PC-9 (cell line): Measurements from ENCODE around the gene DLG4. TPM values are rescaled to one million over a fixed set of nuclear protein-coding genes. Genes with fewer than 3 reads are reported as not detected.
"Not testable (repeated sequence)": the region's sequence is repeated elsewhere in the genome, so short reads cannot be mapped to it uniquely, and the experiment has no call there.

Source experiments
- BruUV-seq: library from RNA; stranded (reverse); fragments of 400-500 nt; replicated peaks from 2 replicates; lab custom pipeline; 2021; lab: Mats Ljungman, UMichigan
- CTCF ChIA-PET: fragments of 300-600 bp; sonication (Branson Sonifier 250); formaldehyde crosslinking; loops from one replicate; lab custom pipeline; 2022; ENCODE audit warnings: antibody characterized with exemption; lab: Charles Lee
- POLR2A ChIA-PET: fragments of 300-600 bp; sonication (Branson Sonifier 250); formaldehyde crosslinking; loops from one replicate; lab custom pipeline; 2022; ENCODE audit warnings: antibody characterized with exemption; ENCODE audit not compliant: unreplicated experiment; lab: Charles Lee
- DNase-seq, 2 experiments: peaks; one replicate each; pipeline versions ENCODE4 v3.0.0 to v3.0.0-alpha.2; 2015 to 2022; ENCODE audit warnings: mixed read lengths in 1 of 2
- H2AFZ ChIP-seq: fragments of 200-600 bp; sonication (generic); 2 replicates; pipeline ENCODE4 v1.8.1; 2017; ENCODE audit warnings: antibody characterized with exemption
- H3F3A ChIP-seq: fragments of 200-600 bp; sonication (generic); 2 replicates; pipeline ENCODE4 v1.8.1; 2017; ENCODE audit warnings: antibody characterized with exemption, mild to moderate bottlenecking, low read depth; ENCODE audit not compliant: insufficient read depth
- H3K27ac ChIP-seq: fragments of 200-600 bp; sonication (generic); 2 replicates; pipeline ENCODE4 v1.6.1; 2016; ENCODE audit warnings: mixed run types
- H3K27me3 ChIP-seq: fragments of 200-600 bp; sonication (generic); 2 replicates; pipeline ENCODE4 v1.6.1; 2016; ENCODE audit warnings: low read depth, mixed run types; ENCODE audit not compliant: insufficient read depth
- H3K36me3 ChIP-seq: fragments of 200-600 bp; sonication (generic); 2 replicates; pipeline ENCODE4 v1.6.1; 2016; ENCODE audit warnings: low read depth, mixed run types
- H3K4me1 ChIP-seq: fragments of 200-600 bp; sonication (generic); replicated peaks from 2 replicates; pipeline ENCODE4 v1.6.1; 2016; ENCODE audit warnings: mixed run types; ENCODE audit not compliant: insufficient read depth
- H3K4me2 ChIP-seq: fragments of 200-600 bp; sonication (generic); 2 replicates; pipeline ENCODE4 v1.6.1; 2017; ENCODE audit warnings: mixed run types
- H3K4me3 ChIP-seq: fragments of 200-600 bp; sonication (generic); 2 replicates; pipeline ENCODE4 v1.6.1; 2016; ENCODE audit warnings: mixed run types
- H3K79me2 ChIP-seq: fragments of 200-600 bp; sonication (generic); 2 replicates; pipeline ENCODE4 v1.6.1; 2017; ENCODE audit warnings: low read depth, mixed run types
- H3K9me2 ChIP-seq: fragments of 200-600 bp; sonication (generic); 2 replicates; pipeline ENCODE4 v1.8.1; 2017; ENCODE audit warnings: mild to moderate bottlenecking; ENCODE audit not compliant: insufficient read depth
- H3K9me3 ChIP-seq: fragments of 200-600 bp; sonication (generic); 2 replicates; pipeline ENCODE4 v1.8.1; 2016; ENCODE audit warnings: low read depth; ENCODE audit not compliant: insufficient read depth
- H4K20me1 ChIP-seq: fragments of 200-600 bp; sonication (generic); 2 replicates; pipeline ENCODE4 v1.8.1; 2017; ENCODE audit not compliant: insufficient read depth
- EZH2 ChIP-seq: fragments of 200-600 bp; sonication (generic); IDR thresholded peaks from 2 replicates; pipeline ENCODE4 v1.8.0; 2017; ENCODE audit warnings: antibody characterized with exemption, low read depth
- intact Hi-C: fragments of 100-400 bp; cut with micrococcal nuclease; formaldehyde crosslinking; loops from one replicate; pipeline ENCODE4 v1.10.0; 2022; ENCODE audit not compliant: unreplicated experiment
- total RNA-seq: library from RNA; stranded (reverse); gene quantifications from 2 replicates; pipeline ENCODE4 v1.2.3, GENCODE V29; 2021
- TF ChIP-seq, protein P1 (sequence below): fragments of 200-600 bp; sonication (generic); conservative IDR thresholded peaks from 2 replicates; pipeline ENCODE4 v1.6.1; 2017; ENCODE audit warnings: mixed run types, antibody characterized with exemption, mild to moderate bottlenecking, moderate library complexity

Gene DLG4
- total RNA-seq, 1 experiment from 2014 or later, result 32.8 TPM

DNA sequence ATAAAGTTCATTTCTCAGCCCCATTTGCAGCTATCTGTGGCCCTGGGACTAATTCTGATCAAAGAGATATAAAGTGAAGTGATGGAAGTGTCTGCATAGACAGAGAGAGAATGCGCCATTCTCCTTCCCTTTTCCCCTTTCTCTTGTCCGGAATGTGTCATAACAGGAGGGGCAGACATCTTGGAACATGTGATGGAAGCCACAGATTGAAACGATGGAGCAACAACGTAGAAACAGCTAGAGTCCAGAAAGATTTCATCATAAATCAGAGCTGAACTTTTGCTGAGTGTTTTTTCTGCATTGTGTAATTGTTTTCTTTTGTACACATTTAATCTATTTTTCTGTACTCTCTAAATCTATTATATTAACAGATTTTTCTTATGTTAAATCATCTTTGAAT is 51.8 kb downstream of the DLG4 start:
- ChIA-PET POLR2A (interaction anchor here (0.7 kb wide), 1 partner anchor 155 kb away, joined by 3 read pairs; the partner anchor contains the start of gene RNASEK), CTCF (no interaction called here)
- TF ChIP-seq EZH2, result no peak
- TF ChIP-seq, protein P1, sequence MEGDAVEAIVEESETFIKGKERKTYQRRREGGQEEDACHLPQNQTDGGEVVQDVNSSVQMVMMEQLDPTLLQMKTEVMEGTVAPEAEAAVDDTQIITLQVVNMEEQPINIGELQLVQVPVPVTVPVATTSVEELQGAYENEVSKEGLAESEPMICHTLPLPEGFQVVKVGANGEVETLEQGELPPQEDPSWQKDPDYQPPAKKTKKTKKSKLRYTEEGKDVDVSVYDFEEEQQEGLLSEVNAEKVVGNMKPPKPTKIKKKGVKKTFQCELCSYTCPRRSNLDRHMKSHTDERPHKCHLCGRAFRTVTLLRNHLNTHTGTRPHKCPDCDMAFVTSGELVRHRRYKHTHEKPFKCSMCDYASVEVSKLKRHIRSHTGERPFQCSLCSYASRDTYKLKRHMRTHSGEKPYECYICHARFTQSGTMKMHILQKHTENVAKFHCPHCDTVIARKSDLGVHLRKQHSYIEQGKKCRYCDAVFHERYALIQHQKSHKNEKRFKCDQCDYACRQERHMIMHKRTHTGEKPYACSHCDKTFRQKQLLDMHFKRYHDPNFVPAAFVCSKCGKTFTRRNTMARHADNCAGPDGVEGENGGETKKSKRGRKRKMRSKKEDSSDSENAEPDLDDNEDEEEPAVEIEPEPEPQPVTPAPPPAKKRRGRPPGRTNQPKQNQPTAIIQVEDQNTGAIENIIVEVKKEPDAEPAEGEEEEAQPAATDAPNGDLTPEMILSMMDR, result no peak
- intact Hi-C loops, result loop anchor here (10.0 kb wide), 1 partner anchor 253 kb away; no protein-coding TSS in a partner anchor
- Histone ChIP-seq H2AFZ (no peak overlapping the region), H3K9me2 (no peaks in the 10 kb centered on the region), H3F3A (peaks cover 10% of the 10 kb centered on the region; the same call in 1 of the 2 replicates), H3K4me2 (no peak overlapping the region), H3K27me3 (no peaks in the 10 kb centered on the region), H3K27ac (no peak overlapping the region), H3K4me1 (peaks cover 4% of the 10 kb centered on the region; the same call in 1 of the 2 replicates), H3K79me2 (no peaks in the 10 kb centered on the region), H4K20me1 (no peaks in the 10 kb centered on the region), H3K4me3 (no peak overlapping the region), H3K36me3 (no peaks in the 10 kb centered on the region), H3K9me3 (peaks cover 4% of the 10 kb centered on the region; the same call in 1 of the 2 replicates)
- no TSS peak for BruUV-seq
- DNase-seq, result no peak

DNA sequence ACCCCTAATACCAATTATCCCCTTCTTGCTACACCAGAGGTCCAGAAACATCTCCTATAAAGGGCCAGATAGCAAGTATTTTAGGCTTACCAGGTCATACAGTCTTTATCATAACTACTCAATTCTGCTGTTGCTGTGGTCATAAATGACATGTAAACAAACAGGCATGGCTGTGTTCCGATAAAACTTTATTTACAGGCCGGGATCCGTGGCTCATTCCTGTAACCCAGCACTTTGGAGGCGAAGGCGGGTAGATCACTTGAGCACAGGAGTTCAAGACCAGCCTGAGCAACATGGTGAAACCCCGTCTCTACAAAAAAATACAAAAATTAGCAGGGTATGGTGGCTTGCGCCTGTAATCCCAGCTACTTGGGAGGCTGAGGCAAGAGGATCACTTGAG is 52.8 kb downstream of the DLG4 start:
- intact Hi-C loops, result loop anchor here (10.0 kb wide), 1 partner anchor 252 kb away; no protein-coding TSS in a partner anchor

DNA sequence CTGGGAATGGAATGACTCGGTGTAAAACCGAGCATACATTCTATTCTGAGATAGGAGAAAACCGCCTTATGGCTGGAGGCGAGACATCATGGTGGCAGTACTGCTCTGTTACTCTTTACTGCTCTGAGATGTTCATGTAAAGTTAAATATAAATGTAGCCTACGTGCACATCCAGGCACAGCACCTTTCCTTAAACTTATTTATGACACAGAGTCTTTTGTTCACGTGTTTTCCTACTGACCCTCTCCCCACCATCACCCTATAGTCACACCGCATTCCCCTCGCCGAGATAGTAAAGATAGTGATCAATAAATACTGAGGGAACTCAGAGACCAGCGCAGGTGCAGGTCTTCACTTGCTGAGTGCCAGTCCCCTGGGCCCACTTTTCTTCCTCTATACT is 60.1 kb downstream of the DLG4 start:
- CTCF ChIA-PET, result not testable (repeated sequence)

More for the DNA sequence above, 52.8 kb downstream of the DLG4 start:
- Histone ChIP-seq H2AFZ (no peak overlapping the region), H4K20me1 (no peaks in the 10 kb centered on the region), H3K27me3 (no peaks in the 10 kb centered on the region), H3K79me2 (no peaks in the 10 kb centered on the region), H3K4me2 (no peak overlapping the region), H3K9me3 (peaks cover 4% of the 10 kb centered on the region; the same call in 1 of the 2 replicates), H3K4me3 (no peak overlapping the region), H3F3A (0 out of 2 replicates have a peak, but pooled peaks cover 6% of the 10 kb centered on the region), H3K36me3 (no peaks in the 10 kb centered on the region), H3K9me2 (no peaks in the 10 kb centered on the region), H3K27ac (no peak overlapping the region), H3K4me1 (peaks cover 4% of the 10 kb centered on the region; the same call in 1 of the 2 replicates)
- ChIA-PET CTCF (no interaction called here), POLR2A (no interaction called here)
- no peak for TF ChIP-seq EZH2
- TF ChIP-seq, protein P1, result no peak
- no peak for DNase-seq
- no TSS peak for BruUV-seq

DNA sequence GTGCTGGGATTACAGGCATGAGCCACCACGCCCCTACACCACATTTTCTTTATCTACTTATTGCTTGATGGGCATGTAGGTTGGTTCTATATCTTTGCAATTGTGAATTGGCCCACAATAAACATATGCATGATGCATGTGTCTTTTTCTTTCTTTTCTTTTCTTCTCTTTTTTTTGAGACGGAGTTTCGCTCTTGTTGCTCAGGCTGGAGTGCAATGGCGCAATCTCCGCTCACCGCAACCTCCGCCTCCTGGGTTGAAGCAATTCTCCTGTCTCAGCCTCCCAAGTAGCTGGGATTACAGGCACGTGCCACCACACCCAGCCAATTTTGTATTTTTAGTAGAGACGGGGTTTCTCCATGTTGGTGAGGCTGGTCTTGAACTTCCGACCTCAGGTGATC is 61.2 kb downstream of the DLG4 start:
- H3F3A ChIP-seq, BruUV-seq, H2AFZ ChIP-seq, DNase-seq, intact Hi-C loops, H3K9me2 ChIP-seq, H4K20me1 ChIP-seq, H3K36me3 ChIP-seq, H3K4me1 ChIP-seq, POLR2A ChIA-PET, CTCF ChIA-PET, H3K9me3 ChIP-seq, H3K79me2 ChIP-seq, H3K27ac ChIP-seq, H3K4me2 ChIP-seq, H3K4me3 ChIP-seq: not testable (repeated sequence)
- peaks cover 16% of the 10 kb centered on the region; the same call in 1 of the 2 replicates for H3K27me3 ChIP-seq

More for the DNA sequence above, 60.1 kb downstream of the DLG4 start:
- POLR2A ChIA-PET, DNase-seq, intact Hi-C loops, H2AFZ ChIP-seq, H3K27ac ChIP-seq, H3K79me2 ChIP-seq, H3F3A ChIP-seq, H3K36me3 ChIP-seq, H3K9me2 ChIP-seq, H3K4me1 ChIP-seq, H3K9me3 ChIP-seq, H4K20me1 ChIP-seq, H3K27me3 ChIP-seq, H3K4me3 ChIP-seq, H3K4me2 ChIP-seq, BruUV-seq: not testable (repeated sequence)
